Measurements from ENCODE around the gene SACS.
"Not testable (repeated sequence)": the region's sequence is repeated elsewhere in the genome, so short reads cannot be mapped to it uniquely, and the experiment has no call there.

SACS gene

GRCh38 chr13:23453132-23453531, 19.6 kb upstream of the SACS start:
- no peak for DNase-seq

GRCh38 chr13:23450340-23451046, 17.0 kb upstream of the SACS start:
- no peak for DNase-seq

GRCh38 chr13:23449398-23450162, 16.1 kb upstream of the SACS start:
- DNase-seq: no peak

- no peak for DNase-seq
These were observed 14.4 kb upstream of the SACS start for GRCh38 chr13:23447927-23448326.

- no peak for DNase-seq
These were observed 12.3 kb upstream of the SACS start for GRCh38 chr13:23445794-23446193.

- DNase-seq: no peak
These were observed 10.4 kb upstream of the SACS start for GRCh38 chr13:23443878-23444277.

GRCh38 chr13:23443110-23443509, 9.6 kb upstream of the SACS start:
- DNase-seq: no peak

GRCh38 chr13:23440821-23441618, 7.5 kb upstream of the SACS start:
- no peak for DNase-seq

GRCh38 chr13:23440324-23440723, 6.8 kb upstream of the SACS start:
- not testable (repeated sequence) for DNase-seq

GRCh38 chr13:23437916-23438315, 4.4 kb upstream of the SACS start:
- no peak for DNase-seq

- no peak for DNase-seq
These were observed 3.2 kb upstream of the SACS start for GRCh38 chr13:23436680-23437079.

GRCh38 chr13:23434491-23434890, 989 bp upstream of the SACS start:
- DNase-seq: no peak

- no peak for DNase-seq
These were observed 876 bp downstream of the SACS start for GRCh38 chr13:23432626-23433025.

GRCh38 chr13:23430664-23431063, 2.8 kb downstream of the SACS start:
- DNase-seq: no peak

- DNase-seq: no peak
These were observed 5.5 kb downstream of the SACS start for GRCh38 chr13:23427881-23428528.

GRCh38 chr13:23427342-23427843, 6.1 kb downstream of the SACS start:
- no peak for DNase-seq

GRCh38 chr13:23421596-23421995, 11.9 kb downstream of the SACS start:
- no peak for DNase-seq

- no peak for DNase-seq
These were observed 14.5 kb downstream of the SACS start for GRCh38 chr13:23418776-23419683.

GRCh38 chr13:23414682-23415081, 18.8 kb downstream of the SACS start:
- DNase-seq: no peak

- DNase-seq: no peak
These were observed 21.8 kb downstream of the SACS start for GRCh38 chr13:23411706-23412105.

- no peak for DNase-seq
These were observed 22.3 kb downstream of the SACS start for GRCh38 chr13:23411220-23411619.

- no peak for DNase-seq
These were observed 25.5 kb downstream of the SACS start for GRCh38 chr13:23408026-23408425.

All from activated CD4-positive, alpha-beta T cell treated with anti-CD3 and anti-CD28 coated beads, Interleukin-2, amount 50 U/mL, for 48 hours (primary cell).